Neural cell (in vitro differentiated cells): Measurements from ENCODE around the gene USP31.
"Not testable (repeated sequence)": the region's sequence is repeated elsewhere in the genome, so short reads cannot be mapped to it uniquely, and the experiment has no call there.

Experiments used
- EP300 ChIP-seq: fragments of 450-650 bp; conservative IDR thresholded peaks from 2 replicates; pipeline ENCODE4 v1.6.1; 2014; ENCODE audit warnings: antibody characterized with exemption, mild to moderate bottlenecking, moderate library complexity; ENCODE audit not compliant: poor library complexity, severe bottlenecking
- EZH2 ChIP-seq: fragments of 200-600, 300-800 bp; shearing (Covaris generic), sonication (generic); IDR thresholded peaks from 2 replicates; pipeline ENCODE4 v1.6.1; 2014; ENCODE audit warnings: antibody characterized with exemption, low read length, borderline replicate concordance, mild to moderate bottlenecking; ENCODE audit not compliant: insufficient read depth, poor library complexity, severe bottlenecking
- MXI1 ChIP-seq: fragments of 450-650 bp; conservative IDR thresholded peaks from 2 replicates; pipeline ENCODE4 v1.6.1; 2014; ENCODE audit warnings: antibody characterized with exemption, mild to moderate bottlenecking; ENCODE audit not compliant: poor library complexity, severe bottlenecking
- POLR2AphosphoS5 ChIP-seq: IDR thresholded peaks from 2 replicates; pipeline ENCODE4 v1.6.1; 2012
- RAD21 ChIP-seq: fragments of 450-650 bp; conservative IDR thresholded peaks from 2 replicates; pipeline ENCODE4 v1.6.1; 2014; ENCODE audit warnings: antibody characterized with exemption, mild to moderate bottlenecking, moderate library complexity
- SMC3 ChIP-seq: fragments of 450-650 bp; conservative IDR thresholded peaks from 2 replicates; pipeline ENCODE4 v1.6.1; 2014; ENCODE audit warnings: antibody characterized with exemption, mild to moderate bottlenecking, moderate library complexity; ENCODE audit not compliant: poor library complexity
- TAF1 ChIP-seq: IDR thresholded peaks from 2 replicates; pipeline ENCODE4 v1.6.1; 2012; ENCODE audit warnings: low read depth
- TF ChIP-seq, protein P1 (sequence below): fragments of 450-650 bp; IDR thresholded peaks from 2 replicates; pipeline ENCODE4 v1.5.1; 2014; ENCODE audit warnings: antibody characterized with exemption, mild to moderate bottlenecking, moderate library complexity; ENCODE audit not compliant: poor library complexity, severe bottlenecking
- TF ChIP-seq, protein P2 (sequence below): IDR thresholded peaks from 2 replicates; pipeline ENCODE4 v1.6.1; 2012; ENCODE audit warnings: borderline replicate concordance

DNA sequence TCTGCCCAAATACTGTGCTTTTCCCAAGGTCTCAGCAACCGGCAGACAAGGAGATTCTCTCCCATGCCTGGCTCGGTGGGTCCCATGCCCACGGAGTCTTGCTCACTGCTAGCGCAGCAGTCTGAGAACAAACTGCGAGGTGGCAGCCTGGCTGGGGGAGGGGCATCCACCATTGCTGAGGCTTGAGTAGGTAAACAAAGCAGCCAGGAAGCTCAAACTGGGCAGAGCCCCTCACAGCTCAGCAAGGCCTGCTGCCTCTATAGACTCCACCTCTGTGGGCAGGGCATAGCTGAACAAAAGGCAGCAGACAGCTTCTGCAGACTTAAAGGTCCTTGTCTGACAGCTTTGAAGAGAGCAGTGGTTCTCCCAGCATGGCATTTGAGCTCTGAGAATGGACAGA lies 55.1 kb downstream of the USP31 start:
- not testable (repeated sequence) for TF ChIP-seq POLR2AphosphoS5, TAF1, SMC3, EZH2, EP300, RAD21, MXI1
- TF ChIP-seq, protein P1, sequence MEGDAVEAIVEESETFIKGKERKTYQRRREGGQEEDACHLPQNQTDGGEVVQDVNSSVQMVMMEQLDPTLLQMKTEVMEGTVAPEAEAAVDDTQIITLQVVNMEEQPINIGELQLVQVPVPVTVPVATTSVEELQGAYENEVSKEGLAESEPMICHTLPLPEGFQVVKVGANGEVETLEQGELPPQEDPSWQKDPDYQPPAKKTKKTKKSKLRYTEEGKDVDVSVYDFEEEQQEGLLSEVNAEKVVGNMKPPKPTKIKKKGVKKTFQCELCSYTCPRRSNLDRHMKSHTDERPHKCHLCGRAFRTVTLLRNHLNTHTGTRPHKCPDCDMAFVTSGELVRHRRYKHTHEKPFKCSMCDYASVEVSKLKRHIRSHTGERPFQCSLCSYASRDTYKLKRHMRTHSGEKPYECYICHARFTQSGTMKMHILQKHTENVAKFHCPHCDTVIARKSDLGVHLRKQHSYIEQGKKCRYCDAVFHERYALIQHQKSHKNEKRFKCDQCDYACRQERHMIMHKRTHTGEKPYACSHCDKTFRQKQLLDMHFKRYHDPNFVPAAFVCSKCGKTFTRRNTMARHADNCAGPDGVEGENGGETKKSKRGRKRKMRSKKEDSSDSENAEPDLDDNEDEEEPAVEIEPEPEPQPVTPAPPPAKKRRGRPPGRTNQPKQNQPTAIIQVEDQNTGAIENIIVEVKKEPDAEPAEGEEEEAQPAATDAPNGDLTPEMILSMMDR, result not testable (repeated sequence)
- TF ChIP-seq, protein P2, sequence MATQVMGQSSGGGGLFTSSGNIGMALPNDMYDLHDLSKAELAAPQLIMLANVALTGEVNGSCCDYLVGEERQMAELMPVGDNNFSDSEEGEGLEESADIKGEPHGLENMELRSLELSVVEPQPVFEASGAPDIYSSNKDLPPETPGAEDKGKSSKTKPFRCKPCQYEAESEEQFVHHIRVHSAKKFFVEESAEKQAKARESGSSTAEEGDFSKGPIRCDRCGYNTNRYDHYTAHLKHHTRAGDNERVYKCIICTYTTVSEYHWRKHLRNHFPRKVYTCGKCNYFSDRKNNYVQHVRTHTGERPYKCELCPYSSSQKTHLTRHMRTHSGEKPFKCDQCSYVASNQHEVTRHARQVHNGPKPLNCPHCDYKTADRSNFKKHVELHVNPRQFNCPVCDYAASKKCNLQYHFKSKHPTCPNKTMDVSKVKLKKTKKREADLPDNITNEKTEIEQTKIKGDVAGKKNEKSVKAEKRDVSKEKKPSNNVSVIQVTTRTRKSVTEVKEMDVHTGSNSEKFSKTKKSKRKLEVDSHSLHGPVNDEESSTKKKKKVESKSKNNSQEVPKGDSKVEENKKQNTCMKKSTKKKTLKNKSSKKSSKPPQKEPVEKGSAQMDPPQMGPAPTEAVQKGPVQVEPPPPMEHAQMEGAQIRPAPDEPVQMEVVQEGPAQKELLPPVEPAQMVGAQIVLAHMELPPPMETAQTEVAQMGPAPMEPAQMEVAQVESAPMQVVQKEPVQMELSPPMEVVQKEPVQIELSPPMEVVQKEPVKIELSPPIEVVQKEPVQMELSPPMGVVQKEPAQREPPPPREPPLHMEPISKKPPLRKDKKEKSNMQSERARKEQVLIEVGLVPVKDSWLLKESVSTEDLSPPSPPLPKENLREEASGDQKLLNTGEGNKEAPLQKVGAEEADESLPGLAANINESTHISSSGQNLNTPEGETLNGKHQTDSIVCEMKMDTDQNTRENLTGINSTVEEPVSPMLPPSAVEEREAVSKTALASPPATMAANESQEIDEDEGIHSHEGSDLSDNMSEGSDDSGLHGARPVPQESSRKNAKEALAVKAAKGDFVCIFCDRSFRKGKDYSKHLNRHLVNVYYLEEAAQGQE, result not testable (repeated sequence)
